Suppressor macrophage (primary cell): ENCODE data around the gene OGFOD3.
A peak's percentile ranks its signal among the peaks of the same experiment; 100 is the strongest.
"Not testable (repeated sequence)": the region's sequence is repeated elsewhere in the genome, so short reads cannot be mapped to it uniquely, and the experiment has no call there.

Experiments used
- DNase-seq, 4 experiments: peaks; one replicate each; pipeline ENCODE4 v3.0.0-alpha.2; 2020 to 2022
- total RNA-seq, 17 experiments: gene quantifications; one replicate each; lab custom pipeline; 2026; ENCODE audit warnings: mixed read lengths in 6 of 17, inconsistent platforms in 3 of 17; lab: John Stamatoyannopoulos, UW

OGFOD3 gene
- 9.5 to 31.2 (median 17.1) reads per million in 17 experiments for total RNA-seq

GRCh38 chr17:82418001-82418986 is at the start of gene OGFOD3, which contains the start of gene HEXD:
OGFOD3 (minus strand) TSS chr17:82418586; CDS start chr17:82418485, 101 bp downstream.
HEXD (plus strand) TSS chr17:82418347; CDS start chr17:82419800, 1,453 bp downstream.
- peak; percentile 88 to 96 (median 93) for DNase-seq

- DNase-seq: peak in 2 of 4 experiments; percentile 24 to 29
These were observed 46.7 kb upstream of the OGFOD3 start for GRCh38 chr17:82465023-82465603.

- no peak for DNase-seq
These were observed 46.2 kb upstream of the OGFOD3 start for GRCh38 chr17:82464567-82464929.

GRCh38 chr17:82463925-82464566 is 45.7 kb upstream of the OGFOD3 start:
- no peak for DNase-seq

GRCh38 chr17:82463391-82463790 is 45.0 kb upstream of the OGFOD3 start:
- no peak for DNase-seq

GRCh38 chr17:82461827-82462524 is 43.6 kb upstream of the OGFOD3 start:
- no peak for DNase-seq

- not testable (repeated sequence) for DNase-seq
These were observed 41.5 kb upstream of the OGFOD3 start for GRCh38 chr17:82459936-82460335.

- DNase-seq: peak; percentile 47 to 68 (median 55)
These were observed 40.6 kb upstream of the OGFOD3 start for GRCh38 chr17:82458885-82459424.

GRCh38 chr17:82458179-82458884 is 39.9 kb upstream of the OGFOD3 start, which contains the start of gene NARF:
NARF (plus strand) TSS chr17:82458741; CDS start chr17:82458804, 63 bp downstream.
- DNase-seq: peak; percentile 98 to 100 (median 99)

GRCh38 chr17:82457929-82458178 is 39.5 kb upstream of the OGFOD3 start:
- peak in 3 of 4 experiments; percentile 96 to 98 (median 98) for DNase-seq

GRCh38 chr17:82457073-82457928 is 38.9 kb upstream of the OGFOD3 start:
- DNase-seq: peak; percentile 72 to 89 (median 84)

GRCh38 chr17:82453706-82454105 is 35.3 kb upstream of the OGFOD3 start:
- DNase-seq: not testable (repeated sequence)

- DNase-seq: not testable (repeated sequence)
These were observed 34.8 kb upstream of the OGFOD3 start for GRCh38 chr17:82453151-82453550.

- no peak for DNase-seq
These were observed 33.8 kb upstream of the OGFOD3 start for GRCh38 chr17:82452162-82452561.

- peak; percentile 97 to 99 (median 98) for DNase-seq
These were observed 32.1 kb upstream of the OGFOD3 start, which contains the start of gene CYBC1 for GRCh38 chr17:82450357-82451106. CYBC1 (minus strand) TSS chr17:82450752; CDS start chr17:82449254, 1,498 bp downstream.

GRCh38 chr17:82449883-82450356 is 31.5 kb upstream of the OGFOD3 start:
- DNase-seq: peak in 1 of 4 experiments; percentile 10

GRCh38 chr17:82449131-82449882 is 30.9 kb upstream of the OGFOD3 start:
- peak; percentile 46 to 59 (median 54) for DNase-seq

- DNase-seq: no peak
These were observed 29.5 kb upstream of the OGFOD3 start for GRCh38 chr17:82447876-82448275.

- DNase-seq: no peak
These were observed 28.3 kb upstream of the OGFOD3 start for GRCh38 chr17:82446649-82447048.
